GM19035 (cell line): ENCODE results near the gene GIPC3.

ENCODE experiments used
- ATAC-seq: cut with Tn5 transposase; IDR thresholded peaks from one replicate; pipeline ENCODE4 v1.9.1; 2021; ENCODE audit not compliant: unreplicated experiment

The GIPC3 gene

GRCh38 chr19:3634496-3635045, 49.3 kb downstream of the GIPC3 start:
- ATAC-seq, result no peak

- ATAC-seq, result no peak
Measured at GRCh38 chr19:3636506-3636905, 51.2 kb downstream of the GIPC3 start.

- no peak for ATAC-seq
Measured at GRCh38 chr19:3636962-3637361, 51.7 kb downstream of the GIPC3 start.

GRCh38 chr19:3637621-3638020, 52.3 kb downstream of the GIPC3 start:
- ATAC-seq, result no peak

- ATAC-seq, result no peak
Measured at GRCh38 chr19:3638208-3639193, 53.2 kb downstream of the GIPC3 start.

- ATAC-seq, result no peak
Measured at GRCh38 chr19:3639479-3639878, 54.2 kb downstream of the GIPC3 start.

- ATAC-seq, result no peak
Measured at GRCh38 chr19:3641515-3642269, 56.4 kb downstream of the GIPC3 start.

- ATAC-seq, result no peak
Measured at GRCh38 chr19:3642296-3642695, 57.0 kb downstream of the GIPC3 start.
